T-helper 1 cell treated with Interleukin-12 subunit alpha and Interleukin-12 subunit beta and Interleukin-4 antibody, amounts not matched to agents 30 ng/mL and 1 ng/mL, for 36 hours (primary cell): ENCODE data around the gene SSH3. TPM values are rescaled to one million over a fixed set of nuclear protein-coding genes. Genes with fewer than 3 reads are reported as not detected.

Experiments used
- intact Hi-C: fragments of 100-400 bp; cut with micrococcal nuclease; formaldehyde crosslinking; loops from one replicate; pipeline ENCODE4 v1.15.1; 2024
- total RNA-seq: library from RNA; stranded (reverse); gene quantifications from 2 replicates; pipeline ENCODE4 v1.2.3, GENCODE V29; 2022

The SSH3 gene
- total RNA-seq, 1 donor from 2014 or later, result 17.3 TPM

GRCh38 chr11:67355794-67356386 is 52.6 kb downstream of the SSH3 start:
- intact Hi-C loops, result no loop called here

- intact Hi-C loops, result no loop called here
These were observed 53.1 kb downstream of the SSH3 start for GRCh38 chr11:67356387-67356863.

GRCh38 chr11:67356864-67357561 is 53.7 kb downstream of the SSH3 start:
- intact Hi-C loops, result loop anchor here (1.0 kb wide), 3 partner anchors 17 to 149 kb away; no protein-coding TSS in a partner anchor

- intact Hi-C loops, result loop anchor here (1.0 kb wide), 3 partner anchors 16 to 148 kb away; no protein-coding TSS in a partner anchor
These were observed 54.7 kb downstream of the SSH3 start for GRCh38 chr11:67357831-67358670.

Other genes with a start within 250 kb of the SSH3 start
- 0.59 and 0.61 TPM in 2 replicates for gene RHOD, start 246.7 kb upstream of the SSH3 start, total RNA-seq
- gene KDM2A, start 184.3 kb upstream of the SSH3 start, total RNA-seq, result 148 and 149 TPM in 2 replicates
- 351 and 369 TPM in 2 replicates for gene GRK2, start 37.1 kb upstream of the SSH3 start, total RNA-seq
- 198 and 200 TPM in 2 replicates for gene ANKRD13D, start 14.2 kb upstream of the SSH3 start, total RNA-seq
- 58.8 and 62.1 TPM in 2 replicates for gene POLD4, start 50.0 kb downstream of the SSH3 start, total RNA-seq
- 0.15 and 0.29 TPM in 2 replicates for gene CLCF1, start 70.1 kb downstream of the SSH3 start, total RNA-seq
- gene RAD9A, start 88.5 kb downstream of the SSH3 start, total RNA-seq, result 39.6 and 47.7 TPM in 2 replicates
- 347 and 352 TPM in 2 replicates for gene PPP1CA, start 98.3 kb downstream of the SSH3 start, total RNA-seq
- 312 and 319 TPM in 2 replicates for gene TBC1D10C, start 100.6 kb downstream of the SSH3 start, total RNA-seq
- 0.47 and 0.66 TPM in 2 replicates for gene CARNS1, start 112.1 kb downstream of the SSH3 start, total RNA-seq
- 63.7 and 69.5 TPM in 2 replicates for gene RPS6KB2, start 125.0 kb downstream of the SSH3 start, total RNA-seq
- 406 and 428 TPM in 2 replicates for gene PTPRCAP, start 134.2 kb downstream of the SSH3 start, total RNA-seq
- gene CORO1B, start 139.9 kb downstream of the SSH3 start, total RNA-seq, result 242 and 243 TPM in 2 replicates
- gene GPR152, start 149.2 kb downstream of the SSH3 start, total RNA-seq, result not detected in 2 replicates
- gene CABP4, start 151.8 kb downstream of the SSH3 start, total RNA-seq, result 3.6 and 4.2 TPM in 2 replicates
- gene TMEM134, start 165.7 kb downstream of the SSH3 start, total RNA-seq, result 40.5 and 43.9 TPM in 2 replicates
- 149 and 163 TPM in 2 replicates for gene AIP, start 179.5 kb downstream of the SSH3 start, total RNA-seq
- gene PITPNM1, start 201.8 kb downstream of the SSH3 start, total RNA-seq, result 118 and 119 TPM in 2 replicates
- 189 and 191 TPM in 2 replicates for gene CDK2AP2, start 204.6 kb downstream of the SSH3 start, total RNA-seq
- not detected in 2 replicates for gene CABP2, start 219.9 kb downstream of the SSH3 start, total RNA-seq